Panc1 (cell line): ENCODE results near the gene LSM14A.

Experiments used
- CTCF ChIP-seq: fragments of 450-650 bp; IDR thresholded peaks from 2 replicates; pipeline ENCODE4 v1.5.1; 2017; ENCODE audit warnings: mild to moderate bottlenecking
- POLR2AphosphoS5 ChIP-seq: IDR thresholded peaks from 2 replicates; pipeline ENCODE4 v1.6.1; 2012; ENCODE audit warnings: mild to moderate bottlenecking, low read depth, low read length, moderate library complexity
- REST ChIP-seq, 2 experiments: IDR thresholded peaks; 2 replicates each; pipeline ENCODE4 v1.6.1; 2011 to 2012; ENCODE audit warnings: low read depth in 2 of 2, control low read depth in 1 of 2, low read length in 1 of 2, mild to moderate bottlenecking in 1 of 2, moderate library complexity in 1 of 2; ENCODE audit not compliant: insufficient read depth in 1 of 2
- SIN3A ChIP-seq: IDR thresholded peaks from 2 replicates; pipeline ENCODE4 v1.6.1; 2012; ENCODE audit warnings: low read depth, mild to moderate bottlenecking, low read length, moderate library complexity, borderline replicate concordance; ENCODE audit not compliant: insufficient read depth

GRCh38 chr19:34180709-34181108, 8.4 kb downstream of the LSM14A start:
- TF ChIP-seq CTCF: no peak
- no peak for TF ChIP-seq POLR2AphosphoS5
- TF ChIP-seq REST (IDR thresholded peaks at IDR 0.05; ENCODE audit: insufficient read depth in 1 of 2, low read depth in 2 of 2, low read length in 1 of 2): no peak
- TF ChIP-seq SIN3A: no peak
